ENCODE data around the gene IPPK.

The IPPK gene

GRCh38 chr9:92665836-92666235, 4.1 kb downstream of the IPPK start:
- TF ChIP-seq CTCF (IDR thresholded peaks at IDR 0.05): no peak

GRCh38 chr9:92664394-92665152, 5.4 kb downstream of the IPPK start:
- TF ChIP-seq CTCF (IDR thresholded peaks at IDR 0.05): no peak

- no peak for TF ChIP-seq CTCF (IDR thresholded peaks at IDR 0.05)
These were observed 6.0 kb downstream of the IPPK start for GRCh38 chr9:92663951-92664350.

DNA sequence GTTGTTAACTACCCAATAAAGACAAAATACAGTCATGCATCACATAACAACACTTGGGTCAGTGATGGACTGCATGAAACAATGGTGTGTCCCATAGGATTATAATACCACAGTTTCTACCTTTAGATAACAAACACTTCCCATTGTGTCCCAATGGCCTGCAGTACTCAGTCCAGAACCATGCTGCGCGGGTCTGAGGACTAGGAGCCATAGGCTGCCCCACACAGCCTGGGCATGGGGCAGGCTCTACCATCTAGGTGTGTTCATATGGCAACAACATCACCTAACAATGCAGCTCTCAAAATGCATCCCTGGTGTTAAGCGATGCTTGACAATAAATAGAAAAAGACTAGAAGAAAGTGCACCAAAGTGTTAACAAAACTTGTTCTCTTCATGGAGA, 6.8 kb downstream of the IPPK start:
- TF ChIP-seq CTCF (IDR thresholded peaks at IDR 0.05): no peak

- no peak for TF ChIP-seq CTCF (IDR thresholded peaks at IDR 0.05)
These were observed 8.2 kb downstream of the IPPK start for GRCh38 chr9:92661743-92662142.

DNA sequence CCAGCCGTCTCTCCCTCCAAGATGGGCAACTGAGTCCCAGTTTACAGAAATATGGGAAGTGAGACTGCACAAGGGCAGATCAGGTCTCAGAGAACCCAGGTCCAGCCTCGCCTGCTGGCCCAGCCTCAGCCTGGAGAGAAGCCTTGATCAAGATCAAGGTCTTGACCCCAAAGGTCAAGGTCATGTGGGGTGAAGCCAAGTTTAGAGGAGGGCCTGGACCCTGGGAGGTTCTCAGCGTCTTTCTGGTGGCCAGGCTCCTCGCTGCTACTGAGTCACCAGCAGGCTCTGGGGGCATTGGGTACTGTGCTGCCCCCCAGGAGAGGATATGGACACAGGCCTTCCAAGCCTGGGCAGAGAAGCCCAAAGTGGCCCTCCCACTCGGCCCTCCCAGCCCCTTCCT, 8.8 kb downstream of the IPPK start:
- no peak for TF ChIP-seq CTCF (IDR thresholded peaks at IDR 0.05)

- TF ChIP-seq CTCF (IDR thresholded peaks at IDR 0.05): no peak
These were observed 9.7 kb downstream of the IPPK start for GRCh38 chr9:92660266-92660665.

DNA sequence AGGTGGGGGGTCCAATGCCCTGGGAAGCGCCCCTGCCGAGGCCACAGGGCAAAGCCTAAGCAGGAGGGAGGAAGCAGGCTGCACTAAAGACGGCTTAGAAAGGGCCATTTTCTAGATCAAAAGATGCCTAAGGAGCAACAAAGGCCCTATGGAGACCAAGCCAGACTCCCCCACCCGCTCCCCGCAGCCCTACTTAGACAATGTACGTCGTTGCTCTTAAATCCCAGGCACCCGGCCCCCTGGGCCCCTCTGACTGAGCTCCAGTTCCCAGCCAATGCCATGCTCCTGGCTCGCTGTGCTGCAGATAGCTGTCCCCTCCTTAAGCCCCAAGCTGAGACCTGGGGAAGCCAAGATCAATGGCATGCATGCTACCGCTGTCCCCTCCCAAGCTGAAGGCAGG, 10.3 kb downstream of the IPPK start:
- no peak for TF ChIP-seq CTCF (IDR thresholded peaks at IDR 0.05)
